Activated CD8-positive, alpha-beta memory T cell treated with anti-CD3 and anti-CD28 coated beads for 24 hours (primary cell): ENCODE data around the gene MRPL47.
"Not testable (repeated sequence)": the region's sequence is repeated elsewhere in the genome, so short reads cannot be mapped to it uniquely, and the experiment has no call there.

ENCODE experiments used
- DNase-seq: peaks from one replicate; pipeline ENCODE4 v3.0.0-alpha.2; 2020

MRPL47 gene

GRCh38 chr3:179604321-179605078 lies at the start of gene MRPL47, which contains the start of gene NDUFB5:
TSS of gene MRPL47 (minus strand) at chr3:179604638. CDS start at chr3:179604624, 14 bp downstream.
TSS of gene NDUFB5 (plus strand) at chr3:179604794. CDS start at chr3:179604816, 22 bp downstream.
- peak; percentile 94 for DNase-seq

DNA sequence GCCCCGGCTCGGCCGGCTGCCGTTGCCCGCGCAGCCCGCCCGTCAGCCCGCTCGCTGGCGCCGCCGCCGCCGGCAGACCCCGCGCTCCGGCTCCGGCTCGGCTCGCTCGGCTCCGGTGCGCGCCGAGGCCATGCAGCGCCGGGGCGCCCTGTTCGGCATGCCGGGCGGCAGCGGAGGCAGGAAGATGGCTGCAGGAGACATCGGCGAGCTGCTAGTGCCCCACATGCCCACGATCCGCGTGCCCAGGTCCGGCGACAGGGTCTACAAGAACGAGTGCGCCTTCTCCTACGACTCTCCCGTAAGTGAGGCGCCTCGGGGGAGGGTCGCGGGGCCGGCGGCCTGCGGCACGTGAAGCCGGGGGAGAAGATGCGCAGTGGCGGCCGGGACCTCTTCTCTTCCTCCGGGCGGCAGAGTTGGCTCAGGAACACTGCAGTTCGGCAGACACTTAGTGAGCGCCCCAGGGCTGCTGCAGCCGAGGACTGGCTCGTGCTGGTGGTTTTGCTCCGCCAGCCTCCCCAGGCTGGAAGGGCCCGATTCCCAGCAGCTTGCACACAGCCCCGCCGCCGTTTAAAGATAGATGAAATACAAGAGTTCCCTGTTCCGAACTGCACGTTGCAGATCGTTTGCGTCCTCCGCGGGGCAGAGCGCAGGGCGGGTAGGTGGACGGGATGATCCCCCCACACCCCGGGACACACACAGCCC lies 48.8 kb upstream of the MRPL47 start:
- DNase-seq, result peak; percentile 89

- DNase-seq, result peak; percentile 85
These were observed 48.1 kb upstream of the MRPL47 start, which contains the start of gene USP13 for GRCh38 chr3:179652447-179653095. TSS of gene USP13 (plus strand) at chr3:179653040. CDS start at chr3:179653226, 186 bp downstream.

- DNase-seq, result no peak
These were observed 47.4 kb upstream of the MRPL47 start for GRCh38 chr3:179651687-179652446.

DNA sequence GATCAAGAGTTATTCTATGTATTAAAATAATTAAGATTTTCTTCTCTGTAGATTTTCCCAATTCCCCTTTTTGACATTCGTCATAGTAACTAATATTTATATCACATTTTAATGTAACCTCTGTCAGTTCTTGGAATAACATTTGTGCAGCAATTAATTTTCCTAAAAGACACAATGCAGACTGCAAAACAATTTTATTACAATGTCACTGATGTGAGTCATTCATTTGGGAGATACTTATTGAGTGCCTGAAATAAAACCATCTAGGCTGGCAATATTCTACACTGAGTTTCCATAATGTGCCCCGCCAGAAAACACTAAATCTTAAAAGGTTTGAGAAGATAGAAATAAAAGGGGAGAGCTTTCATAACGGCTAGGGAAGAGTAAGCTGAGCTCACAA lies 41.7 kb upstream of the MRPL47 start:
- no peak for DNase-seq

GRCh38 chr3:179643837-179644236 lies 39.4 kb upstream of the MRPL47 start:
- not testable (repeated sequence) for DNase-seq

- DNase-seq, result no peak
These were observed 38.4 kb upstream of the MRPL47 start for GRCh38 chr3:179642871-179643270.

GRCh38 chr3:179640469-179640868 lies 36.0 kb upstream of the MRPL47 start:
- DNase-seq, result no peak

DNA sequence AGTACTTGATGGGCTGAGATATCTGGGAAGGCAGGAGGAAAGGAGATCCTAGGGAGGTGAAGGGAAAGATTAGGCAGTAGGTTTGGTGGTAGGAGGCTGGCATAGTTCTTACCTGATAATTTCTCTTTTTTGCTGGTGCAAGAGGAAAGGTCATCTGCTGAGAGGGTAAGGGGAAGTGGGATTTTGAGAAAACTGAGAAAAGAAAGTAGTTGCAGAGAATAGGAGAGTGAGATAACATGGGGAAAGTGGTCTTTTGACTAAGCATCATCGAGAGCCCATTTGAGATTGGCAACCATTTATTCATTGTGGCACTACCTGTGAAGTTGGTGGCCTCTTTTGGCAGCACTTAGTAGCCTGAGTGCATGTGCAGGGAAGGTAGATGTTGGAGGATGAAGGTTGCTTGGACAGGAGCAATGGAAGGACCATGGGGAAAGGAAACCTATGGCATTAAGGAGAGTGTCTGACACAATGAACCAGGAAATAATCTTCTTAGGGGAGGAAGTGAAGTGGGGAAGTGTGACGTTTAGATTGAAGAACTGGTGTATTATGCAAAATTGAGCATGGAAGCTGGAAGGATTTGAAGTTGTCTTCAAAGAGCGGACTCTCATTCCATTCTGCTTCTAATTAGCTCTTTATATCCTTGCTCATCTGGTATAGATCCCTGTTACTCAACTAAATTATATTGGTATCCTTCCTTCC lies 26.5 kb upstream of the MRPL47 start:
- DNase-seq, result no peak

GRCh38 chr3:179624451-179624850 lies 20.0 kb upstream of the MRPL47 start:
- DNase-seq, result no peak

DNA sequence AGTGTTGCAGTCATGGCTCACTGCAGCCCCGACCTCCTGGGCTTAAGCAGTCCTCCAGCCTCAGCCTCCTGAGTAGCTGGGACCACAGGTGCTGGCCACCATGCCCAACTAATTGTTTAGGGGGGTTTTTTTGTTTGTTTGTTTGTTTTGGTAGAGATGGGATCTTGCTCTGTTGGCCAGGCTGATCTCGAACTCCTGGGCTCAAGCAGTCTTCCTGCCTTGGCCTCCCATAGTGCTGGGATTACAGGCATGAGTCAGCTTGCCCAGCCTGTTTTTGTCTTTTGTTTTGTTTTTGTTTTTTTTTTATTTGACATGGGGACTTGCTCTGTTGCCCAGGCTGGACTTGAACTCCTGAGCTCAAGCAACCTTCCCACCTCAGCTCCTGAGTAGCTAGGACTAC lies 17.6 kb upstream of the MRPL47 start:
- DNase-seq, result no peak

DNA sequence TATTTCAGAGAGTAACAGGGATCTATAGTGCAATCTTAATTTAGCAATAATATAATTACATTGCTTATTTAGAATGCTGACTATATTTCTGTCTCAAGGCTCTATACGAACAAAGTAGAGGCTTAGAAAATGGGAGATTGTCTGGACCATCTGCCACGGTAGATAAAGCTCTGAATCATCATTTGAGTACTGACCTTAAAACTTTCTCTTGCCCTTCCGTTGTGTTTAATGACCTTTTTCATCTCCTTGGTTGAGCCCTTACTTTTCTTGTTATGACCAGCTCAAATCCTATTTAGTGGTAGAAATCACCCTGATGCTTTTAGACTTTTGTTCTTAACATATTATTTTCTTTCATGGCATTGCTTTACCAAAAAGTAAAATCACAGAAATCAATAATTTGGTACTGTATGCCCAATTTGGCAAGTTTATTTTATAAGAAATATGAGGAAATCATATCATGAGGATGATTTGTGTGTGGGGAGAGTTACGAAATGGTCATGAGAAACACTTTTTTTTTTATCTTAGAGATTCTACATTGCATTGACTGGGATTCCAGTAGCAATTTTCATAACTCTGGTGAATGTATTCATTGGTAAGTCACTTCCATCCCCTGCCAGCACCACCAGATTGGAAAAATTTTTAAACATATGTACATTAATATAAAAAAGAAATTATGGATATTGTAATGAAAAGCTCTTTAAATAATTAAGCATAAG lies 11.2 kb upstream of the MRPL47 start:
- DNase-seq, result no peak

DNA sequence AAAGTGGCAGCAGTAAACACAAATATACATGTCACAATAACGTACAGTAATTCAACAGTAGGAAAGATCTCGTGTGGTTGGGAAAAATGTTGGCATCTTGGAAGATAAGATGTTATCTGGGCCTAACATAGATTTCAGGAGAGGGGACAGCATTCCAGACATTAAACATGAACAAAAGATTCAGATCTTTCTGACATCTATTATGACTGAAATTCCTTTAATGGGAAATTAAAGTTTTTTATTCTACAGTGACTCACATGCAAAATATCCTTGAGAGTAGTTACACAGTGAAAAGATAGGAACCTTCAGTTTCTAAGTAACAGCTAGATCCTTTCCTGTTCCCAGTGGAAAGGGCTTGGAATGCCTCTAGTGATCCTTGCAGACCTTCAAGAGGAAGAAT lies 9.4 kb upstream of the MRPL47 start:
- DNase-seq, result no peak

DNA sequence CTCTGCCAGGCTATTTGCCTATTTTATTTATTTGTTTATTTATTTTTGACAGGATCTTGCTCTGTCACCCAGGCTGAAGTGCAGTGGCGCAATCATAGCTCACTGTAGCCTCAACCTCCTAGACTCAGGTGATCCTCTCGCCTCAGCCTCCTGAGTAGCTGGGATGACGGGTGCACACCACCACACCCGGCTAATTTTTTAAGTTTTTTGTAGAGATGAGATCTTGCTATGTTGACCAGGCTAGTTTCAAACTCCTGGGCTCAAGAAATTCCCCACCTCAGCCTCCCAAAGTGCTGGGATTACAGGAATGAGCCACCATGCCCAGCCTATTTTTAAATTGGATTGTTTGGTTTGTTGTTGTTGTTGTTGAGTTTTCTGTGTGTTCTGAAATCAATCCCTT lies 5.6 kb upstream of the MRPL47 start:
- no peak for DNase-seq

DNA sequence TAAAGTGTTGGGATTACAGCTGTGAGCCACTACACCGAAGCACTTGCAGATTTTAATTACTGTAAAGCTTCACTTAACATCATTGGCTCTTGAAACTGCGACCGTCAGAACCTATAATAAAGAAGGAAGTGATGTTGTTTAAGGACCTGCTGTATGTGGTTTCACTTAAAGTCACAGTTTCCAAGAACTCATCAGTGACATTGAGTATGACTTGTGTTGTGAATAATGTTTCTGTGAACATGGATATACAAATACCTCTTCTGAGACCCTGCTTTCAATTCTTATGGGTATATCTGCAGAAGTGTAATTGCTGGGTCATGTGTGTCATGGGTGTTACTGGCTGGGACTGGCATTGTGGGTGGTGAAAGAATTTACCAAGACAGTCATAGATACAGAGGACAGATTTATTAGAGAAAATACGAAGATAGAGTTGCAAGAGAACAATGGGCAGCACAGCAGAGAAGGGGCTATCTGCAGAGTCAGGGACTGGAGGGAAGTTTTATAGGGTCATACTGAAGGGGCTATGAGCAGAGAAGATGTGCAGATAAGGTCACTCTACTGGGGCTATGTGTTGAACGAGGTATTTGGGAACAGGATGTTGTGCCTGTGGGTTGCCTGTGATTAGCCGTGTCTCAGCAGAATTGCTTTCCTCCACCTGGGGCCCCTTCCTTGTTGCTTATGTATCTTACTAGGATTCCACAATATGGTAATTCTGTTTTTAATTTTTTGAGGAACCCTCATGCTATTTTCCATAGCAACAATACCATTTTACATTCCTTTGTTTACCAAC lies 4.7 kb upstream of the MRPL47 start:
- no peak for DNase-seq

DNA sequence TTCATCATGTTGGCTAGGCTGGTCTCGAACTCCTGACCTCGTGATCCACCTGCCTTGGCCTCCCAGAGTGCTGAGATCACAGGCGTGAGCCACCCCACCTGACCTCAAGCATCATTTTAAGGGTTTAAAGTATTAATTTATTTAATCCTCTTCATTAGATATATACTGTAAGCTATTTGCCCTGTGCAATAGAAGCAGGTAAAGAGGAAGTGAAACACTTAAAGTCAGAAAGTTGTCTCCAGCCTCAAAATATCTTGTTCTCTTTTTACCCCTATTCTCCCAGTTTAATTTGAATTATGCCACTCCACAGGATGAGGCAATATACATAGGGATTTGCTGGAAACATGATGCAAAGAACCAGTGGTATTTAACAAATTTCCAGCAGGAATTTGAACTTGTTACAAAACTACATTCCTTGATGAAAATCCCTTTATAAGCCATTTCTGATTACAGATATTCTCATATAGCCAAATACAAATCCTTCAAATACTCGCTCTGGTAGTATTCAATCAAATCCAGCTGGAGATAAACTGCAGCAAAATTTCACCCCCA lies 2.2 kb upstream of the MRPL47 start:
- DNase-seq, result no peak

DNA sequence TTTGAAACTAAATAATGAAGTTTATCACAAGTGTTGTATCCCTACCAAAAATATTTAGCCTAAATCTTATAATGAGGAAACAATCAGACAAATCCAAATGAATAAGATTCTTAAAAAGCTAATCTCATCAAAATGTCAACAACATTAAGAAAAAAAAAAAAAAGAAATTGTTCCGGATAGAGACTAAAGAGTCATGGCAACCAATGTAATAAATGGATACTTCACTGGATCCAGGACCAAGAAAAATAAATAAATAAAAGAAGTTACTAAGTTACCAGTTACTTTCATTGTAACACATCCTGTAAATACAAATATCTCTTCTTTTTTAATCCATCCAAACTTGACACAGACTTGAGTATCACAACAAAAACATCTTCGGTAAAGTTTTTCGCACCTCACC lies 607 bp downstream of the MRPL47 start:
- DNase-seq, result no peak

GRCh38 chr3:179603321-179603720 lies 1.1 kb downstream of the MRPL47 start:
- DNase-seq, result no peak

GRCh38 chr3:179599531-179599930 lies 4.9 kb downstream of the MRPL47 start:
- no peak for DNase-seq

- DNase-seq, result no peak
These were observed 13.1 kb downstream of the MRPL47 start for GRCh38 chr3:179591313-179591712.
